GM18873 (cell line): Measurements from ENCODE around the gene GSKIP.
A peak's percentile ranks its signal among the peaks of the same experiment; 100 is the strongest.

Experiments used
- ATAC-seq: cut with Tn5 transposase; IDR thresholded peaks from one replicate; pipeline ENCODE4 v1.9.1; 2021; ENCODE audit warnings: mild to moderate bottlenecking, moderate library complexity, moderate number of reproducible peaks; ENCODE audit not compliant: unreplicated experiment, low FRiP score

The GSKIP gene

GRCh38 chr14:96373538-96373937 is 10.2 kb downstream of the GSKIP start:
- ATAC-seq, result no peak

GRCh38 chr14:96376093-96376492 is 12.8 kb downstream of the GSKIP start:
- ATAC-seq, result no peak

- ATAC-seq, result peak; percentile 60
Observed at GRCh38 chr14:96380735-96381134, 17.4 kb downstream of the GSKIP start.

GRCh38 chr14:96383445-96383844 is 20.1 kb downstream of the GSKIP start:
- ATAC-seq, result no peak

- no peak for ATAC-seq
Observed at GRCh38 chr14:96384053-96384452, 20.7 kb downstream of the GSKIP start.

GRCh38 chr14:96384740-96385139 is 21.4 kb downstream of the GSKIP start:
- no peak for ATAC-seq

GRCh38 chr14:96385385-96385784 is 22.1 kb downstream of the GSKIP start:
- no peak for ATAC-seq

GRCh38 chr14:96390965-96391292 is 27.6 kb downstream of the GSKIP start:
- no peak for ATAC-seq

- ATAC-seq, result peak; percentile 79
Observed at GRCh38 chr14:96391293-96392118, 28.2 kb downstream of the GSKIP start.

- ATAC-seq, result no peak
Observed at GRCh38 chr14:96393071-96393691, 29.9 kb downstream of the GSKIP start.

GRCh38 chr14:96394047-96394815 is 30.9 kb downstream of the GSKIP start:
- no peak for ATAC-seq

GRCh38 chr14:96398432-96398831 is 35.1 kb downstream of the GSKIP start:
- ATAC-seq, result no peak

- ATAC-seq, result no peak
Observed at GRCh38 chr14:96398921-96399320, 35.6 kb downstream of the GSKIP start.

- no peak for ATAC-seq
Observed at GRCh38 chr14:96399405-96399804, 36.1 kb downstream of the GSKIP start.

GRCh38 chr14:96400495-96400894 is 37.2 kb downstream of the GSKIP start:
- no peak for ATAC-seq

- ATAC-seq, result no peak
Observed at GRCh38 chr14:96403409-96403808, 40.1 kb downstream of the GSKIP start.

- ATAC-seq, result no peak
Observed at GRCh38 chr14:96405677-96406076, 42.4 kb downstream of the GSKIP start.

GRCh38 chr14:96407935-96408570 is 44.7 kb downstream of the GSKIP start:
- ATAC-seq, result no peak

- ATAC-seq, result no peak
Observed at GRCh38 chr14:96408608-96409007, 45.3 kb downstream of the GSKIP start.

GRCh38 chr14:96409701-96410100 is 46.4 kb downstream of the GSKIP start:
- ATAC-seq, result no peak

GRCh38 chr14:96410119-96410518 is 46.8 kb downstream of the GSKIP start:
- ATAC-seq, result no peak
